Epithelial cell of proximal tubule (primary cell): Measurements from ENCODE around the gene UTRN. TPM values are rescaled to one million over a fixed set of nuclear protein-coding genes. Genes with fewer than 3 reads are reported as not detected.

Experiments
- DNase-seq: peaks from one replicate; pipeline ENCODE4 v3.0.0-alpha.2; 2011; ENCODE audit warnings: low read depth
- H3K4me3 ChIP-seq: 2 replicates; pipeline ENCODE4 v1.5.1; 2011; ENCODE audit warnings: low read depth, mild to moderate bottlenecking, low read length
- total RNA-seq: library from RNA; depleted of rRNA; stranded (reverse); fragments of >200 nt; gene quantifications from 2 replicates; pipeline ENCODE4 v1.2.3, GENCODE V29; 2015
- TF ChIP-seq, protein P1 (sequence below): conservative IDR thresholded peaks from 2 replicates; pipeline ENCODE4 v1.5.1; 2012; ENCODE audit warnings: low read depth, mild to moderate bottlenecking, low read length

Gene UTRN
- 28.1 and 34.4 TPM in 2 replicates for total RNA-seq

DNA sequence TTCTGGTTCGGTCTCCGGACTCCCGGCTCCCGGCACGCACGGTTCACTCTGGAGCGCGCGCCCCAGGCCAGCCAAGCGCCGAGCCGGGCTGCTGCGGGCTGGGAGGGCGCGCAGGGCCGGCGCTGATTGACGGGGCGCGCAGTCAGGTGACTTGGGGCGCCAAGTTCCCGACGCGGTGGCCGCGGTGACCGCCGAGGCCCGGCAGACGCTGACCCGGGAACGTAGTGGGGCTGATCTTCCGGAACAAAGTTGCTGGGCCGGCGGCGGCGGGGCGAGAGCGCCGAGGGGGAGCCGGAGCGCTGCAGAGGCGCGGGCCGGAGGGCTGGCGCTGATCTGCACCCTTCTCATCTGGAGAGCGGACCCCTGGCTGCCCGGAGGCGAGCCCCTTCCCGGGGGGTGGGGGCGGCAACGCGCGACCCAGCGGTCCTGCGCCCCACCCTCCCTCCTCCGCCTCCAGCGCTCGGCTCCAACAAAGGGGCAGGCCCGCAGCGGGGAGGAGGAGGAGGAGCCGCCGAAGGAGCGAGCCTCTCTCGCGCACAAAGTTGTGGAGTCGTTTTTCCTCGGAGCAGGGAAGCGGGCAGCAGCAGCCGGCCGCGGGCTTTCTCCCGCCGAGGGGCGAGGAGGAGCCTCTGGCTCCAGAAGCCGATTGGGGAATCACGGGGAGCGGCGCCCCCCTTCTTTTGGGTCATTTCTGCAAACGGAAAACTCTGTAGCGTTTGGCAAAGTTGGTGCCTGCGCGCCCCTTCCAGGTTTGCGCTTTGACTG is at the start of gene UTRN:
Gene UTRN (plus strand): TSS at position 553 of the 765 bp plus-strand sequence. CDS start 6,494 bp downstream, outside the sequence.
- DNase-seq = no peak
- TF ChIP-seq, protein P1, sequence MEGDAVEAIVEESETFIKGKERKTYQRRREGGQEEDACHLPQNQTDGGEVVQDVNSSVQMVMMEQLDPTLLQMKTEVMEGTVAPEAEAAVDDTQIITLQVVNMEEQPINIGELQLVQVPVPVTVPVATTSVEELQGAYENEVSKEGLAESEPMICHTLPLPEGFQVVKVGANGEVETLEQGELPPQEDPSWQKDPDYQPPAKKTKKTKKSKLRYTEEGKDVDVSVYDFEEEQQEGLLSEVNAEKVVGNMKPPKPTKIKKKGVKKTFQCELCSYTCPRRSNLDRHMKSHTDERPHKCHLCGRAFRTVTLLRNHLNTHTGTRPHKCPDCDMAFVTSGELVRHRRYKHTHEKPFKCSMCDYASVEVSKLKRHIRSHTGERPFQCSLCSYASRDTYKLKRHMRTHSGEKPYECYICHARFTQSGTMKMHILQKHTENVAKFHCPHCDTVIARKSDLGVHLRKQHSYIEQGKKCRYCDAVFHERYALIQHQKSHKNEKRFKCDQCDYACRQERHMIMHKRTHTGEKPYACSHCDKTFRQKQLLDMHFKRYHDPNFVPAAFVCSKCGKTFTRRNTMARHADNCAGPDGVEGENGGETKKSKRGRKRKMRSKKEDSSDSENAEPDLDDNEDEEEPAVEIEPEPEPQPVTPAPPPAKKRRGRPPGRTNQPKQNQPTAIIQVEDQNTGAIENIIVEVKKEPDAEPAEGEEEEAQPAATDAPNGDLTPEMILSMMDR = no peak
- H3K4me3 ChIP-seq = peak within 1 kb of the TSS; percentile 92

- H3K4me3 ChIP-seq = no peak overlapping the region
- DNase-seq = no peak
- TF ChIP-seq, protein P1 = peak; percentile 11
Measured at GRCh38 chr6:144244688-144245087, 40.4 kb upstream of the UTRN start.

DNA sequence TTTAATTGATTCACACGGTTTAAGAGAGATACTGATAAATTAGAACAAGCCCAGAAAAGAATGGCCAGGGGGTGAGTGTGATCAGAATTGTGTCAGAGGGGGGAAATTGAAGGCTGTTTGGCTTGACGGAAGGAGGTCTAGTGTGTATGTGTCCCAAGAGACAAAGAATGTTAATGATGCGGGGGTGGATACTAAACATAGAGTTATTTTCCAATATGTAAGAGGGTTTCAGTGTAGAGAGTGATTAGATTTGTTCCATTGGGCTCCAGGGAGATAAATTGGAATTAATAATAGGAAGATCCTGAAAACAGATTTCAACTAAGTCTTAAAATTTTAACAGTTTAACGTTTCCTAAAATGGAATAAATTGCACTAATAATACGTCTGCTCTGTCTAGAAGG is 38.1 kb upstream of the UTRN start:
- no peak for DNase-seq
- TF ChIP-seq, protein P1 = no peak
- no peak overlapping the region for H3K4me3 ChIP-seq

DNA sequence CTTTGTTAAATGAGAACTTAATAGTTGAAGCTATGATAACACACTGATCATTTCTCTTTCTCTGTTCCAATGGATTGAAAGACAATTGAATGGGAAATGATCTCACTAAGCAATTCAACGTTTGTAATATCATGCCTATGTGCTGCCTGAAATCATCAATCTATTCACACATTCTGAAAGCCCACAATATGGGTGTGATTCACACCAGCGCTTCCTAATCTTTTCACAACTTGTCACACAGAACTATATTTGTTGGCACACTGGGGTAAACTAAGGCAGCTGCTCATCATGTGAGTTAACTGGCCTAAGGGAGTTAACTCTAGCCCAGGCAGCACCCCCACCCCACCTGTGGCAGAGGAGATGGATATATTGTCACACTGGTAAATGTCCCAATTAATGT is 37.1 kb upstream of the UTRN start:
- no peak overlapping the region for H3K4me3 ChIP-seq
- DNase-seq = no peak
- TF ChIP-seq, protein P1 = no peak

- TF ChIP-seq, protein P1 = no peak
- no peak overlapping the region for H3K4me3 ChIP-seq
- DNase-seq = no peak
Measured at GRCh38 chr6:144248476-144249301, 36.4 kb upstream of the UTRN start.

DNA sequence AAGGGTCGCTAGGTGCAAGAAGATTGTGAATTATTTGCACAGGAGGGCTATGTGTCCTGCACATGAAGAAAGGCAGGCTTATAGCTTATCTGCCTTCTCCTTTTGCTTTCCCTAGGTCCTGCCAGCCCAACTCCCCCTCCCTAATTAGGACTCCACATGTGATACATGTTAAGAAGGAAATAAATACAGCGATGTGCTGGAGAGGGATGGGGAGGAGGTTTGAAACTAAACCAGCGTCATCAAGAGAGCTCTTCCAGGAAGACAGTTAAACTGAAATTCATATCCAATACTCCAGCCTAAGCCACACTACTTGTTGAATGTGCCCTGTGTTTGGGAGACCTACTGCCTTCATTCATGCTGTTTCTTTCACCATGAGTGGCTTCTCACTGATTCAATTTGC is 34.9 kb upstream of the UTRN start:
- DNase-seq = no peak
- TF ChIP-seq, protein P1 = no peak
- no peak overlapping the region for H3K4me3 ChIP-seq

DNA sequence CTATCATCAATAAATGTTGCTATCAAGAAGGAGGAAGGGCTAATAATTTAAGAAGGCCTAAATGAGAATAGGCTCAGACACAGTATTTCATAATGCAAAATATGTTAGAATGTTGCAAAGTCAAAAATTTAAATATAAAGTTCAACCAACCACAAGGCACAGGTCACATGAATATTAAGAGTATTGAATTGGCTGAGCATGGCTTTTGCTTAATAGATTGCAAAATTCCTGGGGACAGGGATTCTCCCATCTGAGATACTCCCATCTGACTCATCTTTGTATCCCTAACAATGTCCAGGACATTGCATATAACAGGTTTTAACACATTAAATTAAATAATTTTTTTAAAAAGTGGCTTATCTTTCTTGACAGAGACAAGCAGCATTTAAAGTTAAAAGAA is 32.9 kb upstream of the UTRN start:
- no peak for DNase-seq
- TF ChIP-seq, protein P1 = no peak
- no peak overlapping the region for H3K4me3 ChIP-seq
